BJ (cell line): ENCODE measurements around the gene AUP1. TPM values are rescaled to one million over a fixed set of nuclear protein-coding genes. Genes with fewer than 3 reads are reported as not detected.

Experiments
- CTCF ChIA-PET: fragments of 350-600 bp; formaldehyde crosslinking; extraction: SDS; loops from one replicate; lab custom pipeline; 2021; ENCODE audit warnings: antibody characterized with exemption, inconsistent platforms; lab: Yijun Ruan, JAX
- POLR2A ChIA-PET: fragments of 300-600 bp; sonication (Branson Sonifier 250); formaldehyde crosslinking; extraction: SDS; loops from one replicate; lab custom pipeline; 2021; ENCODE audit warnings: antibody characterized with exemption; lab: Charles Lee
- DNase-seq: peaks from one replicate; pipeline ENCODE4 v3.0.0-alpha.2; 2011; ENCODE audit warnings: low read depth
- H3K27me3 ChIP-seq: 2 replicates; pipeline ENCODE4 v1.6.0; 2011; ENCODE audit warnings: low read length; ENCODE audit not compliant: control insufficient read depth, insufficient read depth
- H3K36me3 ChIP-seq: 2 replicates; pipeline ENCODE4 v1.5.1; 2011; ENCODE audit warnings: low read length; ENCODE audit not compliant: control insufficient read depth, insufficient read depth
- H3K4me3 ChIP-seq: 2 replicates; pipeline ENCODE4 v1.5.1; 2011; ENCODE audit warnings: low read depth, mild to moderate bottlenecking, control low read depth, low read length
- CTCF ChIP-seq: IDR thresholded peaks from 2 replicates; pipeline ENCODE4 v1.5.1; 2011; ENCODE audit warnings: low read depth, mild to moderate bottlenecking, control low read depth, inconsistent platforms, low read length, moderate library complexity; ENCODE audit not compliant: insufficient read depth
- polyA plus RNA-seq: library from polyadenylated mRNA; depleted of rRNA; stranded (reverse); fragments of >200 nt; gene quantifications from 2 replicates; pipeline ENCODE4 v1.2.3, GENCODE V29; 2011

The AUP1 gene
- polyA plus RNA-seq, 1 experiment: 104 TPM

DNA sequence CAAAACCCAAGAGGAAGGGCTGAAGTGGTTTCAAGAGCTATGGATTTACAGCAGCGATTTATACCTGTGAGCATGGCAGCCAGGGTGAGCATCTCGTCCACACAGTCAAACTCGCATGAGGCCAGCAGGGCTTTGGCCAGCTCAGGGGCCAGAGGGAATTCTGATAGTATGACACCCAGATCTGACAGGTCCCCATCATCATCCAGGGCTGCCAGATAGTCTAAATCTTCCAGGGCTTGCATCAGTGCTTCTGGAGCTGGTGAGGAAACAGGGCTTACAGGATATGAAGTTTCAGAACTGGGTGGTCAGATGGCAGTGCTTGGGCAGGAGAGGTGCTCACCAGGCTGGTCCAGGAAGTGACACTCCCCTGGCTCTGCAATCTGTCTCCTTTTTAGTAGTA is 7.0 kb downstream of the AUP1 start:
- ChIA-PET CTCF (interaction anchor here (2.6 kb wide), 1 partner anchor 40 kb away, joined by 10 read pairs; the partner anchor contains the start of genes CCDC142 and TTC31), POLR2A (interaction anchor here (0.6 kb wide), 1 partner anchor 62 kb away, joined by 8 read pairs; no protein-coding TSS in a partner anchor)
- no peak for DNase-seq
- H3K4me3 ChIP-seq: no peak overlapping the region
- H3K36me3 ChIP-seq: peaks cover 17% of the 10 kb centered on the region
- no peak for TF ChIP-seq CTCF
- peaks cover 28% of the 10 kb centered on the region for H3K27me3 ChIP-seq

- POLR2A ChIA-PET: no interaction called here
- CTCF ChIA-PET: no interaction called here
- DNase-seq: no peak
Observed at GRCh38 chr2:74516650-74517049, 12.9 kb downstream of the AUP1 start.

DNA sequence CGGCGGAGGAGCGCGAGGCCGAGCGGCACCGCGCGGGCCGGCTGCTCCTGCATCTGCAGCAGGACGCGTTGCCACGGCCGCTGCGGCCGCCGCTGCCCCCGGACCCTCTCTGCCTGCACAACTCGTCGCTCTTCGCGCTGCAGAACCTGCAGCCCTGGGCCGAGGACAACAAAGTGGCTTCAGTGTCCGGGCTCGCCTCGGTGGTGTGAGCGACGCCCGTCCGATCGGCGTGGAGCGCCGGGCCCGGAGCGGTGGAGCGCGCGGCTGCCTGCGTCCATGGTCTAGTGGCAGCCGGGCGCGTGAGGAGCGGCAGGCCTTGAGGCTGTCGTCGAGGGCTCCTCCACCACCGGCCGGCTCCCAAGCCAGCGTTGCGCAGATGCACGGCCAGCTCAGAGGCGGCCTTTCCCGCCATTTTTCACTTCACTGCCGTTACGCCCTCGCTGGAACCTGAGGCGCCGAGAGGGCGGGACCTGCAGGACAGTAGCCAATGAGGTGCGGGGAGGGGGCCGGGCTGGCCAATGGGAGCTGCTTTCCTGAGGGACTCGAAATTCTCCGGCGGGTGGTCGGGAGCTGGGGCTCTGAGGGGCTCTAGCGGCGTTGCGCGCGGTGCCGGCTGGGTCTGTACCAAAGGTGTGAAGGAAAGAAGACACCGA is 13.4 kb downstream of the AUP1 start:
- DNase-seq: no peak
- ChIA-PET POLR2A (no interaction called here), CTCF (no interaction called here)
- no peak for TF ChIP-seq CTCF
- Histone ChIP-seq H3K27me3 (peaks cover 62% of the 10 kb centered on the region), H3K36me3 (no peaks in the 10 kb centered on the region; the same call in 1 of the 2 replicates), H3K4me3 (peak overlapping the region; percentile 2; the same call in 1 of the 2 replicates)

More at GRCh38 chr2:74516650-74517049, 12.9 kb downstream of the AUP1 start:
- peaks cover 62% of the 10 kb centered on the region for H3K27me3 ChIP-seq
- TF ChIP-seq CTCF: no peak
- no peaks in the 10 kb centered on the region; the same call in 1 of the 2 replicates for H3K36me3 ChIP-seq
- H3K4me3 ChIP-seq: no peak overlapping the region

GRCh38 chr2:74515271-74515980 is 14.1 kb downstream of the AUP1 start:
- no peak for TF ChIP-seq CTCF
- H3K27me3 ChIP-seq: peaks cover 60% of the 10 kb centered on the region
- H3K4me3 ChIP-seq: no peak overlapping the region
- no peaks in the 10 kb centered on the region; the same call in 1 of the 2 replicates for H3K36me3 ChIP-seq
- ChIA-PET POLR2A (no interaction called here), CTCF (no interaction called here)
- DNase-seq: no peak
